WERI-Rb-1 (cell line): Measurements from ENCODE around the gene RABEP1.

Experiments used
- DNase-seq: peaks from one replicate; pipeline ENCODE4 v3.0.0-alpha.2; 2020
- H3K27ac ChIP-seq: fragments of 250-450 bp; sonication (Bioruptor Pico); 2 replicates; pipeline ENCODE4 v1.5.1; 2020; ENCODE audit warnings: mild to moderate bottlenecking, moderate library complexity
- H3K27me3 ChIP-seq: fragments of 250-450 bp; sonication (Bioruptor Pico); 2 replicates; pipeline ENCODE4 v1.5.1; 2021; ENCODE audit warnings: mild to moderate bottlenecking, low read depth, moderate library complexity; ENCODE audit not compliant: insufficient read depth, severe bottlenecking
- H3K36me3 ChIP-seq: fragments of 250-450 bp; sonication (Bioruptor Pico); 2 replicates; pipeline ENCODE4 v1.5.1; 2020; ENCODE audit warnings: mild to moderate bottlenecking, moderate library complexity
- H3K4me3 ChIP-seq: 2 replicates; pipeline ENCODE4 v1.5.1; 2011; ENCODE audit warnings: low read depth, mild to moderate bottlenecking, control low read depth, low read length
- H3K9me3 ChIP-seq: fragments of 250-450 bp; sonication (Bioruptor Pico); 2 replicates; pipeline ENCODE4 v1.5.1; 2021; ENCODE audit warnings: mild to moderate bottlenecking, moderate library complexity; ENCODE audit not compliant: severe bottlenecking
- CTCF ChIP-seq: IDR thresholded peaks from 2 replicates; pipeline ENCODE4 v1.5.1; 2011; ENCODE audit warnings: low read depth, mild to moderate bottlenecking, control low read depth, inconsistent platforms, low read length

Gene RABEP1

GRCh38 chr17:5269241-5269960 is 12.7 kb upstream of the RABEP1 start:
- TF ChIP-seq CTCF, result no peak

GRCh38 chr17:5272322-5272721 is 9.8 kb upstream of the RABEP1 start:
- Histone ChIP-seq H3K27me3 (no peaks in the 10 kb centered on the region), H3K4me3 (no peak overlapping the region), H3K36me3 (no peaks in the 10 kb centered on the region), H3K9me3 (no peaks in the 10 kb centered on the region), H3K27ac (no peak overlapping the region)
- DNase-seq, result no peak
- no peak for TF ChIP-seq CTCF

More at GRCh38 chr17:5269241-5269960, 12.7 kb upstream of the RABEP1 start:
- H3K4me3 ChIP-seq, result no peak overlapping the region
- H3K27ac ChIP-seq, result no peak overlapping the region
- H3K36me3 ChIP-seq, result no peaks in the 10 kb centered on the region
- no peak for DNase-seq
- H3K9me3 ChIP-seq, result no peaks in the 10 kb centered on the region
- no peaks in the 10 kb centered on the region for H3K27me3 ChIP-seq

GRCh38 chr17:5282642-5283217 is 646 bp downstream of the RABEP1 start:
- peak overlapping the region; percentile 71 for H3K4me3 ChIP-seq
- no peaks in the 10 kb centered on the region for H3K9me3 ChIP-seq
- TF ChIP-seq CTCF, result no peak
- peaks cover 16% of the 10 kb centered on the region for H3K36me3 ChIP-seq
- no peaks in the 10 kb centered on the region for H3K27me3 ChIP-seq
- H3K27ac ChIP-seq, result peak overlapping the region; percentile 53
- DNase-seq, result peak; percentile 36

- Histone ChIP-seq H3K9me3 (no peaks in the 10 kb centered on the region), H3K4me3 (no peak overlapping the region), H3K36me3 (peaks cover 16% of the 10 kb centered on the region), H3K27ac (no peak overlapping the region), H3K27me3 (no peaks in the 10 kb centered on the region)
- no peak for TF ChIP-seq CTCF
- DNase-seq, result no peak
These were observed 1.7 kb downstream of the RABEP1 start for GRCh38 chr17:5283571-5284315.

- peaks cover 17% of the 10 kb centered on the region for H3K36me3 ChIP-seq
- no peak overlapping the region for H3K27ac ChIP-seq
- no peak for TF ChIP-seq CTCF
- DNase-seq, result no peak
- H3K9me3 ChIP-seq, result no peaks in the 10 kb centered on the region
- no peak overlapping the region for H3K4me3 ChIP-seq
- H3K27me3 ChIP-seq, result no peaks in the 10 kb centered on the region
These were observed 2.6 kb downstream of the RABEP1 start for GRCh38 chr17:5284681-5285080.
